Smooth muscle cell (in vitro differentiated cells): Measurements from ENCODE around the gene ZBTB47. TPM values are rescaled to one million over a fixed set of nuclear protein-coding genes. Genes with fewer than 3 reads are reported as not detected.
A peak's percentile ranks its signal among the peaks of the same experiment; 100 is the strongest.

Source experiments
- DNase-seq: peaks from one replicate; lab custom pipeline; 2025; ENCODE audit not compliant: unreplicated experiment; lab: John Stamatoyannopoulos, UW
- H2AFZ ChIP-seq: fragments of 200-600 bp; sonication (generic); 2 replicates; pipeline ENCODE4 v1.6.0; 2016; ENCODE audit warnings: antibody characterized with exemption, low read depth, mild to moderate bottlenecking
- H3F3A ChIP-seq: fragments of 200-600 bp; sonication (generic); 2 replicates; pipeline ENCODE4 v1.6.0; 2017; ENCODE audit warnings: antibody characterized with exemption, low read depth
- H3K27ac ChIP-seq: fragments of 200-600 bp; sonication (generic); 2 replicates; pipeline ENCODE4 v1.5.1; 2016; ENCODE audit warnings: low read depth, mild to moderate bottlenecking
- H3K27me3 ChIP-seq: fragments of 200-600 bp; sonication (generic); 2 replicates; pipeline ENCODE4 v1.6.1; 2016; ENCODE audit warnings: low read depth, mild to moderate bottlenecking
- H3K36me3 ChIP-seq: fragments of 200-600 bp; sonication (generic); 2 replicates; pipeline ENCODE4 v1.5.1; 2016; ENCODE audit warnings: low read depth
- H3K4me1 ChIP-seq: fragments of 200-600 bp; sonication (generic); 2 replicates; pipeline ENCODE4 v1.5.1; 2016; ENCODE audit warnings: low read depth
- H3K4me2 ChIP-seq: fragments of 200-600 bp; sonication (generic); 2 replicates; pipeline ENCODE4 v1.6.0; 2016; ENCODE audit warnings: mild to moderate bottlenecking
- H3K4me3 ChIP-seq: fragments of 200-600 bp; sonication (generic); 2 replicates; pipeline ENCODE4 v1.5.1; 2016; ENCODE audit warnings: mild to moderate bottlenecking
- H3K79me2 ChIP-seq: fragments of 200-600 bp; sonication (generic); 2 replicates; pipeline ENCODE4 v1.6.0; 2016; ENCODE audit warnings: low read depth, mild to moderate bottlenecking
- H3K9ac ChIP-seq: fragments of 200-600 bp; sonication (generic); 2 replicates; pipeline ENCODE4 v1.6.0; 2016; ENCODE audit warnings: low read depth
- H3K9me3 ChIP-seq: fragments of 200-600 bp; sonication (generic); replicated peaks from 2 replicates; pipeline ENCODE4 v1.5.1; 2016; ENCODE audit warnings: low read depth
- H4K20me1 ChIP-seq: fragments of 200-600 bp; sonication (generic); 2 replicates; pipeline ENCODE4 v1.6.0; 2016; ENCODE audit warnings: low read depth
- WGBS: methylation state at CpG from one replicate; pipeline ENCODE4 v1.1.7; 2016; ENCODE audit warnings: low lambda C conversion rate; 5-methylcytosine and 5-hydroxymethylcytosine counted together
- polyA plus RNA-seq: library from polyadenylated mRNA; unstranded; fragments of >200 nt; fragmentation: Nextera tagmentation; extraction: Ambion mirVana; gene quantifications from 2 replicates; pipeline ENCODE4 v1.2.1, GENCODE V29; 2016
- total RNA-seq: library from RNA; depleted of rRNA; stranded (reverse); fragments of >200 nt; gene quantifications from 2 replicates; pipeline ENCODE4 v1.2.3, GENCODE V29; 2014
- TF ChIP-seq, protein P1 (sequence below): fragments of 200-600 bp; sonication (generic); IDR thresholded peaks from 2 replicates; pipeline ENCODE4 v1.5.1; 2017; ENCODE audit warnings: borderline replicate concordance, mild to moderate bottlenecking, antibody characterized with exemption; ENCODE audit not compliant: insufficient read depth, poor library complexity, severe bottlenecking

ZBTB47 gene
- total and polyA plus RNA-seq, 2 experiments from 2014 or later, result 4.6 to 7.7 TPM

- H3K4me3 ChIP-seq, result no peak overlapping the region
- H3K4me1 ChIP-seq, result no peaks in the 10 kb centered on the region
- no peaks in the 10 kb centered on the region for H3K27me3 ChIP-seq
- no peaks in the 10 kb centered on the region for H4K20me1 ChIP-seq
- H3K27ac ChIP-seq, result no peak overlapping the region
- H3F3A ChIP-seq, result no peaks in the 10 kb centered on the region
- no peak for DNase-seq
- TF ChIP-seq, protein P1, sequence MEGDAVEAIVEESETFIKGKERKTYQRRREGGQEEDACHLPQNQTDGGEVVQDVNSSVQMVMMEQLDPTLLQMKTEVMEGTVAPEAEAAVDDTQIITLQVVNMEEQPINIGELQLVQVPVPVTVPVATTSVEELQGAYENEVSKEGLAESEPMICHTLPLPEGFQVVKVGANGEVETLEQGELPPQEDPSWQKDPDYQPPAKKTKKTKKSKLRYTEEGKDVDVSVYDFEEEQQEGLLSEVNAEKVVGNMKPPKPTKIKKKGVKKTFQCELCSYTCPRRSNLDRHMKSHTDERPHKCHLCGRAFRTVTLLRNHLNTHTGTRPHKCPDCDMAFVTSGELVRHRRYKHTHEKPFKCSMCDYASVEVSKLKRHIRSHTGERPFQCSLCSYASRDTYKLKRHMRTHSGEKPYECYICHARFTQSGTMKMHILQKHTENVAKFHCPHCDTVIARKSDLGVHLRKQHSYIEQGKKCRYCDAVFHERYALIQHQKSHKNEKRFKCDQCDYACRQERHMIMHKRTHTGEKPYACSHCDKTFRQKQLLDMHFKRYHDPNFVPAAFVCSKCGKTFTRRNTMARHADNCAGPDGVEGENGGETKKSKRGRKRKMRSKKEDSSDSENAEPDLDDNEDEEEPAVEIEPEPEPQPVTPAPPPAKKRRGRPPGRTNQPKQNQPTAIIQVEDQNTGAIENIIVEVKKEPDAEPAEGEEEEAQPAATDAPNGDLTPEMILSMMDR, result no peak
- H3K36me3 ChIP-seq, result no peaks in the 10 kb centered on the region
- H3K4me2 ChIP-seq, result no peak overlapping the region
- no peaks in the 10 kb centered on the region for H3K79me2 ChIP-seq
- no peaks in the 10 kb centered on the region for H3K9me3 ChIP-seq
- no peak overlapping the region for H3K9ac ChIP-seq
- 91% methylated on average over 12 of the region's 12 CpGs for WGBS
- H2AFZ ChIP-seq, result no peak overlapping the region
Measured at GRCh38 chr3:42682301-42683070, 29.0 kb downstream of the ZBTB47 start.

GRCh38 chr3:42683875-42684598 lies 30.5 kb downstream of the ZBTB47 start:
- no peaks in the 10 kb centered on the region for H3K4me1 ChIP-seq
- peak overlapping the region; percentile 18 for H3K4me3 ChIP-seq
- H4K20me1 ChIP-seq, result no peaks in the 10 kb centered on the region
- H3F3A ChIP-seq, result no peaks in the 10 kb centered on the region
- no peak overlapping the region for H2AFZ ChIP-seq
- H3K27ac ChIP-seq, result peak overlapping the region; percentile 49
- TF ChIP-seq, protein P1, result no peak
- peak overlapping the region; percentile 28 for H3K9ac ChIP-seq
- H3K9me3 ChIP-seq, result no peaks in the 10 kb centered on the region
- peak; percentile 16 for DNase-seq
- no peaks in the 10 kb centered on the region for H3K27me3 ChIP-seq
- WGBS, result 33% methylated on average over 10 of the region's 10 CpGs
- no peaks in the 10 kb centered on the region for H3K36me3 ChIP-seq
- no peaks in the 10 kb centered on the region for H3K79me2 ChIP-seq
- H3K4me2 ChIP-seq, result peak overlapping the region; percentile 59

DNA sequence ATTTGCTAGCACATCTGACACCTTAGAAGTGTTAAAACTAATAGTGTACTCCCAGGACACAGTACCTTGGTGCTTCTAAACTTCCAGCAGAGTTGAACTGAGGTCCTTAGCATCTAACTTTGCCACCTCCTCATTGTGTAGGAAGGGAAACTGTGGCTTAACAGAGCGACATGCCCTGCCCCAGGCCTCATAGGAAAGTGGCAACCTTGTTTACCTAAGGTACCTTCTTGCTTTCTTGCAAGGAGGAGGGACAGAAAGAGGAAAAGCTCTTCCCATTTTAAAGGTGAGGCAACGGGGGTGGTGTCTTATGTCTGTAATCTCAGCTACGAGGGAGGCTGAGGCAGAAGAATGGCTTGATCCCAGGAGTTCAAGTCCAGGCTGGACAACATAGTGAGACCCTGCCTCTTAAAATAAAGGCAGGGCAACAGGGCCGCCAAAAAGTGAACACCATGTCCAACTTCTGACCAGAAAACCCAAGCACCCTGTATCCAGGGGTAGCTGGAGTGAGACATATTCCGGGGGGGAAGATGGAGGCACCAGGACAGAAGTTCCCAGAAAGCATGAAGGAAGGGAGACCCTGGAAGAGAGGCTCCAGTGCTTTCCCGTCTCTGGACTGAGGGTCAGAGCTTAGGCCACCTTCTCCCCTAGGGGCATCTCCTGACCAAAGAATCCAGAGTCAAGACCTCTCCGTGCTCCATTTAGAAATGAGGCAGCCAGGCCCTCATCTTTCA lies 31.3 kb downstream of the ZBTB47 start:
- H3F3A ChIP-seq, result no peaks in the 10 kb centered on the region
- no peaks in the 10 kb centered on the region for H3K79me2 ChIP-seq
- TF ChIP-seq, protein P1, result no peak
- WGBS, result 95% methylated on average over 7 of the region's 7 CpGs
- H3K4me1 ChIP-seq, result no peaks in the 10 kb centered on the region
- H3K27me3 ChIP-seq, result no peaks in the 10 kb centered on the region
- H3K36me3 ChIP-seq, result no peaks in the 10 kb centered on the region
- no peak overlapping the region for H3K4me3 ChIP-seq
- no peak for DNase-seq
- no peak overlapping the region for H2AFZ ChIP-seq
- peak overlapping the region; percentile 6 for H3K9ac ChIP-seq
- peak overlapping the region; percentile 47 for H3K27ac ChIP-seq
- peak overlapping the region; percentile 17 for H3K4me2 ChIP-seq
- H3K9me3 ChIP-seq, result no peaks in the 10 kb centered on the region
- no peaks in the 10 kb centered on the region for H4K20me1 ChIP-seq
